GM19397 (cell line): ENCODE results near the gene PLCL2.
"Not testable (repeated sequence)": the region's sequence is repeated elsewhere in the genome, so short reads cannot be mapped to it uniquely, and the experiment has no call there.

Source experiments
- ATAC-seq: cut with Tn5 transposase; IDR thresholded peaks from one replicate; pipeline ENCODE4 v1.9.1; 2021; ENCODE audit warnings: mild to moderate bottlenecking, moderate library complexity; ENCODE audit not compliant: unreplicated experiment

The PLCL2 gene

GRCh38 chr3:17110660-17111396 lies 226.1 kb downstream of the PLCL2 start:
- ATAC-seq = no peak

GRCh38 chr3:17111586-17111985 lies 226.8 kb downstream of the PLCL2 start:
- ATAC-seq = no peak

GRCh38 chr3:17115186-17115585 lies 230.4 kb downstream of the PLCL2 start:
- no peak for ATAC-seq

GRCh38 chr3:17116007-17116600 lies 231.3 kb downstream of the PLCL2 start:
- ATAC-seq = no peak

- no peak for ATAC-seq
Measured at GRCh38 chr3:17118771-17119170, 234.0 kb downstream of the PLCL2 start.

GRCh38 chr3:17119201-17120072 lies 234.7 kb downstream of the PLCL2 start:
- ATAC-seq = no peak

- ATAC-seq = no peak
Measured at GRCh38 chr3:17120115-17120514, 235.4 kb downstream of the PLCL2 start.

- ATAC-seq = no peak
Measured at GRCh38 chr3:17121336-17121735, 236.6 kb downstream of the PLCL2 start.

- ATAC-seq = no peak
Measured at GRCh38 chr3:17122758-17123157, 238.0 kb downstream of the PLCL2 start.

- ATAC-seq = no peak
Measured at GRCh38 chr3:17125738-17126442, 241.1 kb downstream of the PLCL2 start.

- not testable (repeated sequence) for ATAC-seq
Measured at GRCh38 chr3:17128671-17129070, 243.9 kb downstream of the PLCL2 start.

- no peak for ATAC-seq
Measured at GRCh38 chr3:17129556-17129955, 244.8 kb downstream of the PLCL2 start.

- no peak for ATAC-seq
Measured at GRCh38 chr3:17130956-17131355, 246.2 kb downstream of the PLCL2 start.

GRCh38 chr3:17132286-17133115 lies 247.7 kb downstream of the PLCL2 start:
- no peak for ATAC-seq

- no peak for ATAC-seq
Measured at GRCh38 chr3:17133632-17134545, 249.1 kb downstream of the PLCL2 start.

- no peak for ATAC-seq
Measured at GRCh38 chr3:17135696-17136095, 250.9 kb downstream of the PLCL2 start.

GRCh38 chr3:17136136-17136721 lies 251.5 kb downstream of the PLCL2 start:
- no peak for ATAC-seq

GRCh38 chr3:17137321-17137826 lies 252.6 kb downstream of the PLCL2 start:
- no peak for ATAC-seq
